ENCODE measurements around the gene PCBP1.
A peak's percentile ranks its signal among the peaks of the same experiment; 100 is the strongest.
"Not testable (repeated sequence)": the region's sequence is repeated elsewhere in the genome, so short reads cannot be mapped to it uniquely, and the experiment has no call there.

PCBP1 gene

DNA sequence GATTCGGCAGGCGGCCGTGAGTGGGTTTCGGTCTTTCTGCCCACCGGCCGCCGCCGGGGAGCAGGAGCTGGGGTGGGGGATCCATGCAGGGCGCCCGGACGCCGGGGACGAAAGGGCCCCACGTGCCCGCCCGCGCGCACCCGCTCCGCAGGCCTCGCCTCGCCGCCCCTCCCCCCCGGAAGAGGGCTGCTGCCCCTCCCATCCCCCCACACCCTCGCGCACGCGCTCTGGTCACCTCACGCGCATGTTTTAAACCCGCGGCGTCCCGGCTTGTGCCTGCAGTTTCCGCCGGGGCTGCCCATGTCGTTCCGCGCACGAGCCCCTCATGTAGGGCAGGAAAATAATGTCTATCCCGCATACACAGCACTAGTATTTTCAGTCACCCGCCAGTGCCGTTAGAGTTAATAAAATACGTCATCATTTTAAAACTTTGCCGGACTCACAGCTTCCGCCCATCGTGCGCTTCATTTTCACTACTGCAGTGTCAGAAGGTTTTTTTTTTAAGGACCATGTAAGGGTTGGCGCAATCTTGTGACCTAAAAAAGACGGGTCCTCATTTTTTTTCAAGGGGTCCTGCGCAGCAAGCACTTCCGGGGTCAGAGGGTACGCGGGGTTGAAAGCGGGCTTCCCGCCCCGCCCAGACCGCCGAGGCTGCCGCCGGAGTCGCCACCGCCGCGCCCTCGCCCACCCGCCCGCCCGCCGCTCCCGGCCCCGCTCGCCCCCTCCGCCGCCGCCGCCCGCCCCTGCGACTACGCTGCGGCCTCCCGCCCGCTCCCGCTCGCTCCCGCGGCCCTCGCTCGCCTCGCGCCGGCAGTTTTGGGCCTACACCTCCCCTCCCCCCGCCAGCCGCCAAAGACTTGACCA, at the start of gene PCBP1:
PCBP1 (plus strand) TSS at position 640 of the 864 bp plus-strand sequence. CDS start 267 bp downstream, outside the sequence.
- peak; percentile 97 for DNase-seq

DNA sequence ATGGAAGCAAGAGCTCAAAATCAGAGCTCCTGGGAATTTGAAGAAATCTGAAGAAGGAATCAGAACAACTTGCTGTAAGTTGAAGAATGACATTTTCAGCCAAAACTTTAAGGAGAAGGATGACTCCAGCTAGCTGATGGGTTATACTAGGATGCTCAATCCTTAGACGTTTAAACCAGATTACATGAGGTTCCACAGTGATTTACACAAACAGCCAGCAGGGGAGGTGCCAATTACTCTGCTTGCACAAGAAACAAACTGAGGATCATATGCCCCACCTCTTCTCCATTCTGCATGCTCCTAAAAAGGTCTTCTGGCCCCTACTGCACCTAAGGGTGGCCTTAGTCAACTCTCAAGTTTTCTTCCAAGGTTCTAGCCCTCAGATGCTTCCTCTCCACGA, 47.9 kb upstream of the PCBP1 start:
- DNase-seq = no peak

DNA sequence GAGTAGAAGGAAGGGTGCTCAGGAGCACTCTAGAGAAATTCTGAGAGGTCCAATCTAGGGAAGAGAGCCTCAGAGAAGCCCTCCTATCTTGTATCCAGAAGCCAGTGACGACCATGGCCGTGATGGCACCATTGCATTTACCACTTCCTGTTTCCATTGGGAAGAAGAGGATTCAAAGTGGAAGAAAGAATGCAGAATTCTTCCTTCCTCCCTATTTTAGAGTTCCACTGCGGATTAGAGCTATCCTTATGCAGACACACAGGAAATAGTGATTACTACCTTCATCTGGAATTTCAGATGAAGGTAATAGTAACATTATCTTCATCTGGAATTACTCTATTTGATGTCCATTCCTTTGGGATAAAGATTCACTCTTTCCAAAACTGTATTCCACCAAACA, 45.6 kb upstream of the PCBP1 start:
- DNase-seq = no peak

DNA sequence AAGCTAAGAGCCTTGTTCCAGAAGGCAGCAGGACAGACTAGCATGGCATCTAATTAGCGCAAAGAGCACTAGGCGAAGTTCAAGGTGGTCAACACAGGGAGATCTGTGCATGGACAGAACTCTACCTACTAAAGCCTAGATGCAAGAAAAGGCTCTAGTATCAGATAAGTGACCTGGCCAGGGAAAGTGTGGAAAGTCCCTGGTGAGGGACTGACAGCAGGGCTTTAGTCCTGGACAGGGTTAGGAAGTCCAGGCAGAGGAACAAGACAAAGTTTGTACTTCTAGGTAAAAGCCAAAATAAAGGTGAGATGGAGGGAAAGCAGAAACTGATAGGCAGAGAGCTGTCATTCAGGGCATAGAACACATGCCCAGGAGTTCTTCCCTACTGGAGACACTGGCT, 45.0 kb upstream of the PCBP1 start:
- no peak for DNase-seq

DNA sequence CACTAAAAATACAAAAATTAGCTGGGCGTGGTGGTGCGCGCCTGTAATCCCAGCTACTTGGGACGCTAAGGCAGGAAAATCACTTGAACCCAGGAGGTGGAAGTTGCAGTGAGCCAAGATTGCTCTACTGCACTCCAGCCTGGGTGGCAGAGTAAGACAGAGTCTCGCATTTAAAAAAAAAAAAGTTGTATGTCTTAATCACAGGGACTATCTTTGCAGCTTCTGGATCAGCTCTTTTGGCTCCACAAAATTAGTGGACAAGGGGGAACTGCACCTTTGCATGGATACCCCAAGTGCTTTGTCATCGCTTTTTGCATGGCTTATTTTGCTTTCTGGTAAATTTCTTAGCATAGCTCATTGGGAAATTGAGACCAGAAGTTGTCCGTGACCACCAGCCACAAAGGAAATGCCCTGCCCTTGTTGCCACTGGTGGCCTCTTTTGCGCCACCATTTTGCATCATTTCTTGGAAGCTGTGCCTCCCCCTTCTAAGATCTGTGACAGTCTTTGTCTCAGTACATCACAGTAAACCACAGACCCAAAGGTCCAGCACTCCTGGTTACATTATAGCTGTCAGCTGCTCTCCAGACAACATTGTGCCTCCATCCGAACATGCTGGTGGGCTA, 43.9 kb upstream of the PCBP1 start:
- peak; percentile 75 for DNase-seq

DNA sequence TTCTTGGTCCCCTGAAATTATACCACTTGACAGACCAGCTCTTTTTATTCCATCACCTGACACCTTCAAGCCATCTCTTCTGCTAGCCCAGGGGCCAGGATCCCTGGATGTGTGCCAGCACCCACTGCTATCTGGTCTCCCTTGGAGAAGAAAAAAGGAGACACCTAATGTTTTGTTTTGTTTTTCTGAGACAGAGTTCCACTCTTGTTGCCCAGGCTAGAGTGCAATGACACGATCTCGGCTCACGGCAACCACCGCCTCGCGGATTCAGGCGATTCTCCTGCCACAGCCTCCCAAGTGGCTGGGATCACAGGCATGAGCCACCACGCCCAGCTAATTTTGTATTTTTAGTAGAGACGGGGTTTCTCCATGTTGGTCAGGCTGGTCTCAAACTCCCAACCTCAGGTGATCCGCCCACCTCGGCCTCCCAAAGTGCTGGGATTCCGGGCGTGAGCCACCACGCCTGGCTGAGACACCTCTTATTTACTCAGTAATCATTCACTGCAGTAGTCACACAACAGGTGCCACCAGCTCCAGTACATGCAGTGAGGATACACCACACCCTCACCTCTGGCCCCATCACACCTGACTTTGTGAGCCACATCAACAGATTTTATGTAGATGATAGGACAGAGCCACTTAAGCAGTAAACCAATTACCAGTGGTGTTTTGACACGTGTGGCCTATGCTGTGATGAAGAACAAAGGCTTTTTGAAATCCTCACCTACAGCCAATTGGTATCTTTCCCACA, 42.8 kb upstream of the PCBP1 start:
- DNase-seq = no peak

DNA sequence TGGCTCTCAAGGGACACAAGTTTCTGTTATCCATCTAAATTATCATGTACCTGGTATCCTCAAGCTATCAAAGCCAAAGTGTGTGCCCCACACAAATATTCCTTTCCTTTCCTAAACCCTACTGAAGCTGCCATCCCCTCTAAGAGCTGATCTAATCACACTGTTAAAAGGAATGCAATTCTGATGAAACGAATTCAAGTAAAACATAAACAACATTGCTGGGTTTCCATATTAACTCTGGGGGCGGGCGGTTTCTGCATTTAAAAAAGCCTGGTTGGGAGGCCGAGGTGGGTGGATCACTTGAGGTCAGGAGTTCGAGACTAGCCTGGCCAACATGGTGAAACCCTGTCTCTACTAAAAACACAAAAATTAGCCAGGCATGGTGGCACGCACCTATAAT, 41.9 kb upstream of the PCBP1 start:
- DNase-seq = no peak

DNA sequence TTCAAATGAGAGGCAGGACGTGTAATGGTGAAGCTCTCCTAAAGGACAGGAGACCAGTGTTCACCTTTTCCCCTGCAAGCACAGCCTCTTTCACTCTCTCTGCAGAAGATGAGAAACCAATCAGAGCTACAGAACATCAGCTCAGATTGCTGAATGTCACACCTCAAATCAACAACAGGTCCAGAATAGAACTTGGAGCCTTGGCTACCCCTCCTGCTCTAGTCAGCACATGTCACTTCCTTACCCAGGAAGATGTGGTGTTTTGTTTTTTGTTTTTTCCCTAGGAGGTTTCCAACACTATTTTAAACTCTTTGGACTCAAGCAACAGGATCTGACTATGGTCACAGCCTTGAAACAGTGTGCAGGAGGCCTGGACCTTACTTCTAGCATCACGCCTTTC, 41.3 kb upstream of the PCBP1 start:
- no peak for DNase-seq

DNA sequence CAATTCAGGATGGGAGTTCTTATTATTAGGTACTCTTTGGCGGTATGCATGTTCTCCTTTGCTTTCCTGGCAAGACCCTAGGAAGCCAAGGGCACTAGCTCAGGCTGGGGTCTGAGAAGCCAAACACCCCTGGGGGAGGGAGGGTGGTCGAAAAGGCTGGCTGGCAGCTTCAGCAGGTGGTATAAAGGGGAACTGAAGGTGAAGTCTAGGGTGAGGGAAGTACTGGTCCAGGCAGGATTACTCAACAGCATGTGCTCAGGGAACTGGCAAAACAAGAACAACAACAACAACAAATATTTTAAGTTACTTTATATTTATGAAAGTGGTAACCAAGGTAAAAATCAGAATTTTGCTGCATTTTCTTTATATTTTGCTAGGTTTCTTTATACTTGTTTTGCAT, 40.7 kb upstream of the PCBP1 start:
- DNase-seq = no peak

DNA sequence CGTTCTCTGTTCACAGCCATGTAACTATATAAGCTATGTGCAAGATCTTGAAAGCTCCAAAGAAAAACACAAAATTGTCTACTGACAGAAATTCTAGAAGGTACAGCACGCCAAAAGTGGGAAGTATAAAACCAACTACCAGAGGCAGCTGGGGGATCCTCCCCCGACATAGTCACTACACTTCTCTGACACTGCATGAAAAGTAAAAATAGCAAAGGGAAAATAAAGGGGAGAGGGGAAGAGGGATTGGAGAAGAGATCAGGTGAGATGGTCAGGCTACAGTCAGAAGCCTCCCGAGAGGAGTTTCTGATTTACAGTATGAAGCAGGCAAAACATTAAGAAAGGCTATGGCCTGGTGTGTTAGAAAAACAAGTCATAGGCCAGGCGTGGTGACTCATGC, 39.8 kb upstream of the PCBP1 start:
- no peak for DNase-seq

DNA sequence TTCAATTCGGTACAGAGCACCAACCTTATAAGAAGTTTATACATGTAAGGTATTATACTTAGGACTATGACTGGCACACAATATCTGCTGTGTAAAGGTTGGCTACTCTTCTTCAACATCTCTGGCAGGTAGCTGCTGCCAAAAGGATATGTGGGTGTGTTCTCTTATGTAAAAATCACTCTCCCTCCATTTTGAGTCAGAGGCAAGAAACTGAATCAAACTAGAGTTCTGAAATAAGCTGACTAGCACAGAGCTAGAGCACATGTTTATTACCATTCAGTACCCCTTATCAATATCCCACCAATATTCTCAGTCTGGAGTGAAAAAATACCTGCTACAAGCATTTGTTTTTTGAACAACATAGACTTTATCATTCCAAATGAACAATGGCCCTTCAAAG, 38.0 kb upstream of the PCBP1 start:
- no peak for DNase-seq

DNA sequence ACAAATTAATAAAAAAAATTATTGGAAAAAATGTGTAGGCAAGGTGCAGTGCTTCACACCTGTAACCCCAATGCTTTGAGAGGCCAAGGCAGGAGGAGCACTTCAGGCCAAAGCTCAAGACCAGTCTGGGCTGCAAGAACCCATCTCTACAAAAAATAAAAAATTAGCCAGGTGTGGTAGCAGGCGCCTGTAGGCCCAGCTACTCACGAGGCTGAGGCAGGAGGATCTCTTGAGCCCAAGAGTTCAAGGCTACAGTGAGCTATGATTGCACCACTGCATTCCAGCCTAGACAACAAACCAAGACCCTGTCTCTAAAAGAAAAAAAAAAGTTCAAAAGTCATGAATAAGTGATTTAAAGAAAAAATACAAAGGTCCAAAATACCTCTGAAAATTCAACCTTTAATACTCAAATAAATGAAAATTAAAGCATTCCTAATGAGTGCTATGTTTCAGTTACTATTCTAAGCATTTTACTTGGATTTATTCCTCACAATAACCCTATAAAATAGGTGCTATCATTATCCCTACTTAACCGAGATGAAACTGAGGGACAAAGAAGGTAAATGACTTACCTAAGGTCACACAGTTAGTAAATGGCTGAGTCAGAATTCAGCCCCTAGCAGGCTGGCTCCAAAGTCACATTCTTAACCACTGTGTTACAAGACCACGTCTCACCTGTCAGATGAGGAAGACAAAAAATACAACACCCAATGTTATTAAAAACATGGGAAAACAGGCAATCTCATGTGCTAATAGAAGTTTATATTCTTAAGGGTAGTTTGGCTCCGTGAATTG, 36.4 kb upstream of the PCBP1 start:
- DNase-seq = no peak

DNA sequence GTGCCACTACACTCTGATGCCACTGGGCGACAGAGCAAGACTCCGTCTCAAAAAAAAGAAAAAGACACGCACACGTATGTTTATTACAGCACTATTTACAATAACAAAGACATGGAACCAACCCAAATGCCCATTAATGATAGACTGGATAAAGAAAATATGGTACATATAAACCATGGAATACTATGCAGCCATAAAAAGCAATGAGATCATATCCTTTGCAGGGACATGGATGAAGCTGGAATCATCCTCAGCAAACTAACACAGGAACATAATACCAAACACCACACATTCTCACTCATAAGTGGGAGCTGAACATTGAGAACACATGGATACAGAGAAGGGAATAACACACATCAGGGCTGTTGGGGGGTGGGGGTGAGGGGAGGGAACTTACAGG, 32.0 kb upstream of the PCBP1 start:
- not testable (repeated sequence) for DNase-seq

DNA sequence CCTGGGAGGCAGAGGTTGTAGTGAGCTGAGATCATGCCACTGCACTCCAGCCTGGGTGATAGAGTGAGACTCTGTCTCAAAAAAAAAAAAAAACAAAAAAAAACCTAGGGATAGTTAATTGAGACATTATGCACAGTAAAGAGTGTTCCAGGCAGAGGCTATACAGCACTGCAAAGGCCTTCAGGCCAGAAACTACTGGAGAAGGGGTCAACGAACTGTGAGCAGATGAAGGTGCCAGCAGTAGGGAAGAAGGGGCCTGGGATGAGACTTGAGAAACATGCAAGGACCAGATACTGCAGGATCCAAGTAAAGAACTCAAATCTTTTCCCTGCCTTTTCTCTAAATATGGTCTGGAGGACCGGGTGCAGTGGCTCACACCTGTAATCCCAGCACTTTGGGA, 26.0 kb upstream of the PCBP1 start:
- DNase-seq = no peak

DNA sequence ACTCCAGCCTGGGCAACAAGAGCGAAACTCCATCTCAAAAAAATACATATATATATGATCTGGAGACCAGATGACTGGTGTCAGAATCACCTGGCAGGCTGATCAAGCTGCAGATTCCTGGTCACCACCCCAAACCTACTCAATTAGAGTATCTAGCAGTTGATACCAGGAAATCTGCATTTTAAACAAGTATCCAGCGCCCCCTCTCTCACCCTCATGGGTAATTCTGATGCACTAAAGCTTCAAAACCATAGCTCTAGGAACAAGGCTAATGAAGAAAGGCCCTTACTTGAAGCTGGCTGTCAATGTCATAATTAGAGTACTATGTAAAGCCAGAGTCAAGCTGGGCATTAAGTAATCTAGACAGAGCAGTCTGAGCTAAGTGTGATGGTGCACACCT, 25.0 kb upstream of the PCBP1 start:
- DNase-seq = no peak

DNA sequence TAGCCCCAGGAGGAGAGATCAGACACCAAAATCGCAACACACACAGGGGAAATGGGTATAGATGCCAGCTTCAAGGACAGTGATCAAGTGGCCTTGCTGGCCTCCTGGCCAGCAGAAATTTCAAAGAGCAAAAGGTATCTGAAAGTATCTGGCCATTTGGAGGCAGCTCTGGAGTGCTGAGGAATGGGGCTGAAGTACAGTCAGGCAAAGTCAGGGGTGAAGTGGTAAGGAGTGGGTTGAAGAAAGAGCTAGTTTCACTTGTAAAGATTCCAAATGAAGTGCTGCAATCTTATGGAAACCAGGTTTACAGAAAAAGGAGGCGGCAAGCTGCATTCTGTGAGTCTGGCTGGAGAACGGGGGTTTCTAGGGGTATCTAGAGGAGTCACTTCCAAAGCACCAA, 19.2 kb upstream of the PCBP1 start:
- no peak for DNase-seq

DNA sequence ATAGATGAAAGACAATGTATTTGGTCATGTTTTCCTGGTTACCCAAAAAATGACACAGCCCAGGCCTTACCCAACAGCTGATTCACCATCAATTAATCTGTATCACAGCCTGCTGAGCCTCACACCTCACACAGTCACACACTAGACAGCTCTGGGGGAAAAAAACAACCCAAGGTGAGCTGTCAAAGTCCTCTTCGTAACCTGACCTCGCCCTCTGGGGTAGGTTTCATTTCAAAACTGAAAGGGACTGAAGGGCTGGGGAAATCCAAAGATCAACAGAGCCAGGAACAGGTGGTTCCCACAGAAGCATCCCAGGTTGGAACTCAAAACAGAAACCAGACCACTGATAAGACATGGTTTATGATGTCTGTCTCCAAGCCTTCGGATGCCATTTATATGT, 18.2 kb upstream of the PCBP1 start:
- peak; percentile 89 for DNase-seq

DNA sequence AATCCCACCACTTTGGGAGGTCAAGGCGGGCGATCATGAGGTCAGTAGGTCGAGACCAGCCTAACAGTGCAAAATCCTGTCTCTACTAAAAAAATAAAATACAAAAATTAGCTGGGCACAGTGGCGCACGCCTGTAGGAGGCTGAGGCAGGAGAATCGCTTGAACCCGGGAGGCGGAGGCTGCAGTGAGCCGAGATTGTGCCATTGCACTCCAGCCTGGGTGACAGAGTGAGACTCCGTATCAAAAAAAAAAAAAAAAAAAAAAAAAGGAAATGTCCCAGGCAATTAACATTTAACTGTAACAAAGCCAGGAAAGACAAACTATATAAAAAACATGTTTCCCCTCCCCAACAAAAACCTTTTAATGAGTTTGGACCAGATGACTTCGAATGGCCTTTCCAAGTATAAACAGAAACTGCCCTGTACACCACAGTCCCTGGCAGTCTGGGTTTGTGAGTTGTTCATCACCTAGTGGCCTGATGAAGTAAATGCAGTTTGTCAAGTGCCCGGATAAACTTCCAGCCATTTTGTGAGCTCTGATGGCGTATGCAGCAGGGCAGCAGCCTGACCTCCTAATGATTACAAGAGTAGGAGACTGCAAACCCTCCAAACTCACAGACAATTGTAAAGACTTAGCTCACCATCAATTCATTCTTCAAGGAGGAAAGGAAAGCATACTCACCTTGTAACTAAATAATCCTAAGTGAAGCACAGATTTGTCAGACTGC, 16.6 kb upstream of the PCBP1 start:
- peak; percentile 86 for DNase-seq

DNA sequence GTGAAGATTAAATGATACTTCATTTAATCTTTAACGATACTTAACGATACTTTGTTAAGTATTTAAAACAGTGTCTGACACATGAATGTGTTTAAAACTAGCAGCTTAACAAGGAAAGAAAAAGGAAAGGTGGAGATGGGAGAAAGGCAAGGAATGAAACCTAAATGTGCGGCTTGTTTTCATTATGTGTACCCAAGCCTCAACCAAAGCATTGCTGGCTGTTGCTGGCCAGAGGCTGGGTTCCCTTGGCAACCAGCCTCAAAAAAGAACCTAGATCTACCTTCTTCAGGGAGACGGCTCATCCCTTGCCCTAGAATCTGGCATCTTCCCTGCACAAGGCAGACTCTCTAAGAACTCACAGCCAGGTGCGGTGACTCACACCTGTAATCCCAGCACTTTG, 13.8 kb upstream of the PCBP1 start:
- DNase-seq = no peak

DNA sequence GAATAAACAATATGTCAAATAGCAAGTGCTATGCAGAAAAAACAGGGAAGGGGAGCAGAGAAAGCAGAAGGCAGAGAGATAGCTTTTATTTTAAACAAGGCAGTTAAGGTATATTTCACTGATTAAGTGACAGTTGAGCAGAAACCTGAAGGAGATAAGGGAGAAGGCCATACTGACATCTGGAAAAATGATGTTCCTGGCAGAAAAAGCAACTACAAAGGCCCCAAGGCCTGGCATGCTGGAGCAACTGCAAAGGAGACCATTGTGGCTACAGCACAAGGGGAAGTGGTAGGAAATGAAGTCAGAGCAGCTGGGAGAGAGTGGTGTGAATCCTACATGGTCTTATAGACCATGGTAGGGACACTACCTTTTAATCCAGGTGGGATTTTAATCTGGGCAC, 8.9 kb upstream of the PCBP1 start:
- no peak for DNase-seq

DNA sequence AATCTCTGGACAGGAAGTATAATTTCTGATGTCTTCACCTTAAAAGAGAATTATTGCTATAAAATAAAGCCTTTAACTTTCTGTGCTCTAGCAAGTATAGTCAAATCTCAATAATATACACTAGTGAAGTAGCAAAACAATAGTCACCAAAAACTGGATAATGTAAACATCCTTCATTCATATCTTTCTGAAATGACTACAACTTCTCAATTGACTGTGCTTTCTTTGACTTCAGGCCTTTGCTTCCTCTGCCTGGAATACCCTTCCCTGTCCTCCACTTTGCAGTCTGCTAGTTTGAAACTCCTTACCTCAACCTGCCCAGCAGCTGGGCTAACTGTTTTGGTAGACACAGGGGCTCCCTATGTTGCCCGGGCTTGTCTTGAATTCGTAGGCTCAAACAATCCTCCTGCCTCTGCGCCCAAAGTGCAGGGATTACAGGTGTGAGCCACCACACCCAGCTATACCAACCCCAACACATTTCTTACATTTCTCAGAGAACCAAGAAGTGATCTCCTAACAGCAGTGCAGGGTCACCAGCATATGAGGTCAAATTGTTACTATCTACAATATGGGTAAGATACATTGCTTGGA, 6.6 kb upstream of the PCBP1 start:
- DNase-seq = peak; percentile 57

DNA sequence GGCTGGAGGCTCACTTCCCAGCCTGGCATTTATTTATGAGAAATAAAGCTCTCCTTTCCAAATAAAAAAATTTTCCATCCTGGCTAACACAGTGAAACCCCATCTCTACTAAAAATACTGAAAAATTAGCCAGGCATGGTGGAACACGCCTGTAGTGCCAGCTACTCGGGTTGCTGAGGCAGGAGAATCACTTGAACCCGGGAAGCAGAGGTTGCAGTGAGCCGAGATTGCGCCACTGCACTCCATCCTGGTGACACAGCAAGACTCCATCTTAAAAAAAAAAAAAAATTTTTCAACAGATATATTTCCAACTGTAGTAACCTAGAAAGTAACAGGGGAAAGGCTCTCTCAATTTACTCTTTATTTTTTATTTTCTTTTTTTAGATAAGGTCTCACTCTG, 6.1 kb upstream of the PCBP1 start:
- DNase-seq = no peak

All from activated CD4-positive, alpha-beta T cell treated with anti-CD3 and anti-CD28 coated beads, Interleukin-10, Interleukin-2, amounts not matched to agents 100 ng/mL and 50 ng/mL, durations not matched to agents 16 hours and 8 hours (primary cell).